ENCODE results near the gene USP50.

USP50 gene

DNA sequence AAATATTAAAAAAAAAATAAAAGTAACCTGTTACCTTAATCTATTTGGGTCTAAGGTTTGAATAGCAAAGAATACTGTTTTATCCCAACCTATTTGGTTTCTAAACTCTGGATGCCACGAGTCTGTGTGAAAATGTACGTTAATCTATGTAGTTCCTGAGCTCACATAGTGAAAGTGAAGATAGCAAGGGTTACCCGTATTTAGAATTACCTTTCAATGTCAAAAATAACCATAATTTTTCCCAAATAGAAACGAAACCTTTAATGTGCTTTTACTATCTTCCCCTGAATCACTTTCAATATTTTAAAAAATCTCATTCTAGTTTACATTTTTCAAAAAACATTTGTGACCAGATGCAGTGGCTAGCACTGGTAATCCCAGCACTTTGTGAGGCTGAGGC is 5.8 kb upstream of the USP50 start:
- Histone ChIP-seq H3K36me3 (ENCODE audit: control insufficient read depth, insufficient read depth, low read length) (no peaks in the 10 kb centered on the region), H2AK5ac (ENCODE audit: low read length) (no peak overlapping the region), H3K4me3 (ENCODE audit: low read length) (no peak overlapping the region), H2BK5ac (ENCODE audit: low read length) (no peak overlapping the region), H3K4me1 (ENCODE audit: control insufficient read depth, low read depth, low read length) (no peaks in the 10 kb centered on the region), H3K56ac (ENCODE audit: low read length) (no peak overlapping the region), H3K18ac (ENCODE audit: low read length) (no peak overlapping the region), H4K5ac (ENCODE audit: low read length) (no peak overlapping the region), H3K23ac (ENCODE audit: low read length) (no peak overlapping the region), H3K9ac (ENCODE audit: low read length) (no peak overlapping the region), H3K4me2 (ENCODE audit: low read length) (no peak overlapping the region), H3K79me2 (ENCODE audit: control insufficient read depth, insufficient read depth, low read length) (no peaks in the 10 kb centered on the region), H3K27me3 (ENCODE audit: insufficient read depth, low read length, poor library complexity) (no peaks in the 10 kb centered on the region), H3K79me1 (ENCODE audit: low read length) (no peaks in the 10 kb centered on the region), H3K4ac (ENCODE audit: low read depth, low read length) (no peak overlapping the region), H3K27ac (ENCODE audit: low read depth, low read length) (no peak overlapping the region), H4K8ac (ENCODE audit: low read depth, low read length) (no peak overlapping the region), H2BK120ac (ENCODE audit: low read depth, low read length) (no peak overlapping the region), H2BK15ac (replicated peaks; ENCODE audit: low read depth) (no peak overlapping the region)
- WGBS (ENCODE audit: extremely low coverage, insufficient coverage, low lambda C conversion rate), result 100% methylated on average over 1 of the region's 4 CpGs
- no peak for DNase-seq

GRCh38 chr15:50549326-50549725 is 2.9 kb upstream of the USP50 start:
- no peak overlapping the region for H2BK120ac ChIP-seq (ENCODE audit: low read depth, low read length)
- H3K4ac ChIP-seq (ENCODE audit: low read depth, low read length), result no peak overlapping the region
- DNase-seq, result no peak
- H3K4me3 ChIP-seq (ENCODE audit: low read length), result no peak overlapping the region
- H3K27me3 ChIP-seq (ENCODE audit: insufficient read depth, low read length, poor library complexity), result no peaks in the 10 kb centered on the region
- no peak overlapping the region for H3K18ac ChIP-seq (ENCODE audit: low read length)
- no peak overlapping the region for H3K4me2 ChIP-seq (ENCODE audit: low read length)
- no peaks in the 10 kb centered on the region for H3K79me1 ChIP-seq (ENCODE audit: low read length)
- peaks cover 2% of the 10 kb centered on the region for H3K4me1 ChIP-seq (ENCODE audit: control insufficient read depth, low read depth, low read length)
- H4K5ac ChIP-seq (ENCODE audit: low read length), result no peak overlapping the region
- no peak overlapping the region for H3K27ac ChIP-seq (ENCODE audit: low read depth, low read length)
- H3K56ac ChIP-seq (ENCODE audit: low read length), result no peak overlapping the region
- no peak overlapping the region for H2BK5ac ChIP-seq (ENCODE audit: low read length)
- H3K23ac ChIP-seq (ENCODE audit: low read length), result no peak overlapping the region
- H2AK5ac ChIP-seq (ENCODE audit: low read length), result no peak overlapping the region
- WGBS (ENCODE audit: extremely low coverage, insufficient coverage, low lambda C conversion rate), result no CpG with 5 or more reads among the region's 7 CpGs
- H4K8ac ChIP-seq (ENCODE audit: low read depth, low read length), result no peak overlapping the region
- no peak overlapping the region for H3K9ac ChIP-seq (ENCODE audit: low read length)
- H3K79me2 ChIP-seq (ENCODE audit: control insufficient read depth, insufficient read depth, low read length), result no peaks in the 10 kb centered on the region
- H3K36me3 ChIP-seq (ENCODE audit: control insufficient read depth, insufficient read depth, low read length), result no peaks in the 10 kb centered on the region
- H2BK15ac ChIP-seq (replicated peaks; ENCODE audit: low read depth), result no peak overlapping the region

DNA sequence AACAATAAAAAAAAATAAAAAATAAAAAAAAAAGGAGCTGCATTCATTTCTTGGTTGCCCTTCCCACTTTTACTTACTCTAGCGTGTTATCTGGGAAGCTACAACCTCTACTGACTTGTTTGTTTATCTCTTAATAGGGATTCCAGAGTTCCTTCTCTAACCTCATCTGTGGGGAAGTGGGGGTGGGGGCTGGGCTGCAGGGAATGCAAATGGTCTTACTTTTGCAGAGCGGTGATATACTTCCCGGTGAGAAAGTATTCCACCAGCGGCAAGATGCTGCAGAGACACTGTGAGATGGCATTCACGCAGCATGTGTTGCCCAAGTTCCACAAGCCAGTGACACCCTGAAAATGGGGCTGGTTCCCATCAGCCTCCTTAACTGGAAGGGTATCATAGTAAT is 2.1 kb downstream of the USP50 start:
- H3K27me3 ChIP-seq (ENCODE audit: insufficient read depth, low read length, poor library complexity), result no peaks in the 10 kb centered on the region
- no peak overlapping the region for H3K4ac ChIP-seq (ENCODE audit: low read depth, low read length)
- no peak overlapping the region for H2BK5ac ChIP-seq (ENCODE audit: low read length)
- WGBS (ENCODE audit: extremely low coverage, insufficient coverage, low lambda C conversion rate), result no CpG with 5 or more reads among the region's 5 CpGs
- H3K36me3 ChIP-seq (ENCODE audit: control insufficient read depth, insufficient read depth, low read length), result no peaks in the 10 kb centered on the region
- DNase-seq, result peak; percentile 58
- H3K79me2 ChIP-seq (ENCODE audit: control insufficient read depth, insufficient read depth, low read length), result no peaks in the 10 kb centered on the region
- no peaks in the 10 kb centered on the region for H3K79me1 ChIP-seq (ENCODE audit: low read length)
- no peak overlapping the region for H3K23ac ChIP-seq (ENCODE audit: low read length)
- H4K5ac ChIP-seq (ENCODE audit: low read length), result no peak overlapping the region
- no peak overlapping the region for H2BK15ac ChIP-seq (replicated peaks; ENCODE audit: low read depth)
- H4K8ac ChIP-seq (ENCODE audit: low read depth, low read length), result no peak overlapping the region
- H3K9ac ChIP-seq (ENCODE audit: low read length), result no peak overlapping the region
- no peak overlapping the region for H2AK5ac ChIP-seq (ENCODE audit: low read length)
- no peak overlapping the region for H3K56ac ChIP-seq (ENCODE audit: low read length)
- H3K4me2 ChIP-seq (ENCODE audit: low read length), result no peak overlapping the region
- no peak overlapping the region for H2BK120ac ChIP-seq (ENCODE audit: low read depth, low read length)
- H3K4me3 ChIP-seq (ENCODE audit: low read length), result no peak overlapping the region
- no peak overlapping the region for H3K18ac ChIP-seq (ENCODE audit: low read length)
- H3K4me1 ChIP-seq (ENCODE audit: control insufficient read depth, low read depth, low read length), result peaks cover 2% of the 10 kb centered on the region
- H3K27ac ChIP-seq (ENCODE audit: low read depth, low read length), result no peak overlapping the region

DNA sequence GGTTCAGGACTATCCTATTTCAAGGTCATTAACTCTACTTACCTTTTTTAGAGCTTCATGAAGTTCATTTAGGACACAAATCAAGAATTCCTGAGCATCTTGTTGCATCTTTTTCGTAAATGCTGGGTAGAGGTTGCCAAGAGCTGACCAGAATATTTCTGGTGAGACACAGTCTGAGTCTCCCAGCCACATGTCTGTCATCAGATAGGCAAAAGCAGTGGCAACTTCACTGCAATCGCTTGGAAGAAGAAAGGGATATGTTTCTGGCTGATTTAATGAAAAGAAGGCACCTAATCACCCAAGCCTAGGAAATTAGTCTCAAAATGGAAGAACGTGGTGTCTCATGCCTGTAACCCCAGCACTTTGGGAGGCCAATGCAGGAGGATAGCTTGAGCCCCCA is 2.9 kb downstream of the USP50 start:
- no peak for DNase-seq
- Histone ChIP-seq H3K36me3 (ENCODE audit: control insufficient read depth, insufficient read depth, low read length) (no peaks in the 10 kb centered on the region), H3K9ac (ENCODE audit: low read length) (no peak overlapping the region), H3K23ac (ENCODE audit: low read length) (no peak overlapping the region), H2BK5ac (ENCODE audit: low read length) (no peak overlapping the region), H3K56ac (ENCODE audit: low read length) (no peak overlapping the region), H3K4me1 (ENCODE audit: control insufficient read depth, low read depth, low read length) (peaks cover 2% of the 10 kb centered on the region), H4K8ac (ENCODE audit: low read depth, low read length) (no peak overlapping the region), H3K27me3 (ENCODE audit: insufficient read depth, low read length, poor library complexity) (no peaks in the 10 kb centered on the region), H3K18ac (ENCODE audit: low read length) (no peak overlapping the region), H3K4ac (ENCODE audit: low read depth, low read length) (no peak overlapping the region), H2BK120ac (ENCODE audit: low read depth, low read length) (no peak overlapping the region), H3K4me2 (ENCODE audit: low read length) (no peak overlapping the region), H3K79me1 (ENCODE audit: low read length) (no peaks in the 10 kb centered on the region), H3K27ac (ENCODE audit: low read depth, low read length) (no peak overlapping the region), H2AK5ac (ENCODE audit: low read length) (no peak overlapping the region), H2BK15ac (replicated peaks; ENCODE audit: low read depth) (no peak overlapping the region), H3K4me3 (ENCODE audit: low read length) (no peak overlapping the region), H4K5ac (ENCODE audit: low read length) (no peak overlapping the region), H3K79me2 (ENCODE audit: control insufficient read depth, insufficient read depth, low read length) (no peaks in the 10 kb centered on the region)
- no CpG with 5 or more reads among the region's 3 CpGs for WGBS (ENCODE audit: extremely low coverage, insufficient coverage, low lambda C conversion rate)

DNA sequence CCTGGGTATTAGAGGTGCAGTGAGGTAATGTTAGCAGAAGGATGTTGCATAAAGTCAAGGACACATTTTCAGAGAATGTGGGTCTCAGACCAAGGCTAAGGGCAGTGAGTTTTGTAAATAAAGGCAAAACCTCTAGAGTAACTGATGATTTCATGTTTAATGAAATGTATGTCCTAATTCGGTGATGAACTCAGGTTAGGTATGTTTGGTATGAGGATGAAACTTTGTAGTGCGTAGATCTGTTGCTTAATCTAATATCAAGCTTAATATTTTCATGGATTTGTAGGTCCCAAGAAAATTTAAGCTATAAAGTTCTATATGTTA is 3.6 kb downstream of the USP50 start:
- no peaks in the 10 kb centered on the region for H3K36me3 ChIP-seq (ENCODE audit: control insufficient read depth, insufficient read depth, low read length)
- H3K4me2 ChIP-seq (ENCODE audit: low read length), result no peak overlapping the region
- no CpG with 5 or more reads among the region's 2 CpGs for WGBS (ENCODE audit: extremely low coverage, insufficient coverage, low lambda C conversion rate)
- no peaks in the 10 kb centered on the region for H3K79me2 ChIP-seq (ENCODE audit: control insufficient read depth, insufficient read depth, low read length)
- H4K5ac ChIP-seq (ENCODE audit: low read length), result no peak overlapping the region
- H3K18ac ChIP-seq (ENCODE audit: low read length), result no peak overlapping the region
- no peak overlapping the region for H2BK15ac ChIP-seq (replicated peaks; ENCODE audit: low read depth)
- no peak overlapping the region for H3K23ac ChIP-seq (ENCODE audit: low read length)
- H2BK120ac ChIP-seq (ENCODE audit: low read depth, low read length), result no peak overlapping the region
- H2BK5ac ChIP-seq (ENCODE audit: low read length), result no peak overlapping the region
- H3K27ac ChIP-seq (ENCODE audit: low read depth, low read length), result no peak overlapping the region
- H3K27me3 ChIP-seq (ENCODE audit: insufficient read depth, low read length, poor library complexity), result no peaks in the 10 kb centered on the region
- no peaks in the 10 kb centered on the region for H3K79me1 ChIP-seq (ENCODE audit: low read length)
- H3K4ac ChIP-seq (ENCODE audit: low read depth, low read length), result no peak overlapping the region
- H3K4me3 ChIP-seq (ENCODE audit: low read length), result no peak overlapping the region
- no peak for DNase-seq
- H3K9ac ChIP-seq (ENCODE audit: low read length), result no peak overlapping the region
- H3K56ac ChIP-seq (ENCODE audit: low read length), result no peak overlapping the region
- H3K4me1 ChIP-seq (ENCODE audit: control insufficient read depth, low read depth, low read length), result peaks cover 2% of the 10 kb centered on the region
- no peak overlapping the region for H4K8ac ChIP-seq (ENCODE audit: low read depth, low read length)
- no peak overlapping the region for H2AK5ac ChIP-seq (ENCODE audit: low read length)

DNA sequence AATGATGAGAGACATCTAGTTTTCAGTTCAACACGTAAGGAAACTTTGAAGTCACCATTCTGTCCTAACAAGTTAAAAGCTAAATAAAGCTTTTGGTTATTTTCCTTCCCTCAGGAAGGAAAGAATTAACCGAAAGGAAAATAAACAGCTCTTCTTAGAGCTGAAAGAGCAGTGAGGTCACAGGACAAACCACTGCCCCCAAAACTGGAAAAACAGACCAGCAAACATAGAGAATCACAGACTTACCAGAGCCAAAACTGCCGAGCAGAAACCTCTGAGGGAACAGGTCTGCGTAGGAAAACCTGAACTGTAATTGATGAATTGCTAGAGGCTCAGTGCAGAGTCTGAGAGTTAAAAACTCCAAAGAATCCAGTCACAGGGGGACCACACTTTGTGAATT is 14.7 kb downstream of the USP50 start:
- no peak overlapping the region for H3K4me2 ChIP-seq (ENCODE audit: low read length)
- no peak overlapping the region for H3K56ac ChIP-seq (ENCODE audit: low read length)
- no peak for DNase-seq
- peak overlapping the region; percentile 14 for H3K18ac ChIP-seq (ENCODE audit: low read length)
- no peak overlapping the region for H2BK15ac ChIP-seq (replicated peaks; ENCODE audit: low read depth)
- no peaks in the 10 kb centered on the region for H3K79me1 ChIP-seq (ENCODE audit: low read length)
- H2AK5ac ChIP-seq (ENCODE audit: low read length), result no peak overlapping the region
- no CpG with 5 or more reads among the region's 4 CpGs for WGBS (ENCODE audit: extremely low coverage, insufficient coverage, low lambda C conversion rate)
- no peak overlapping the region for H3K27ac ChIP-seq (ENCODE audit: low read depth, low read length)
- H3K4me1 ChIP-seq (ENCODE audit: control insufficient read depth, low read depth, low read length), result no peaks in the 10 kb centered on the region
- H3K27me3 ChIP-seq (ENCODE audit: insufficient read depth, low read length, poor library complexity), result no peaks in the 10 kb centered on the region
- H4K8ac ChIP-seq (ENCODE audit: low read depth, low read length), result no peak overlapping the region
- H3K9ac ChIP-seq (ENCODE audit: low read length), result no peak overlapping the region
- no peak overlapping the region for H2BK120ac ChIP-seq (ENCODE audit: low read depth, low read length)
- no peaks in the 10 kb centered on the region for H3K36me3 ChIP-seq (ENCODE audit: control insufficient read depth, insufficient read depth, low read length)
- H3K4me3 ChIP-seq (ENCODE audit: low read length), result no peak overlapping the region
- H4K5ac ChIP-seq (ENCODE audit: low read length), result no peak overlapping the region
- H3K79me2 ChIP-seq (ENCODE audit: control insufficient read depth, insufficient read depth, low read length), result no peaks in the 10 kb centered on the region
- H3K23ac ChIP-seq (ENCODE audit: low read length), result no peak overlapping the region
- no peak overlapping the region for H2BK5ac ChIP-seq (ENCODE audit: low read length)
- no peak overlapping the region for H3K4ac ChIP-seq (ENCODE audit: low read depth, low read length)

Measured in mesendoderm (in vitro differentiated cells).